WI38 (cell line): ENCODE data around the gene CACNA1B.

Experiments
- H3K4me3 ChIP-seq: 2 replicates; pipeline ENCODE4 v1.5.1; 2011; ENCODE audit warnings: low read depth, mild to moderate bottlenecking, control low read depth, low read length
- TF ChIP-seq, protein P1 (sequence below): IDR thresholded peaks from 2 replicates; pipeline ENCODE4 v1.5.1; 2012; ENCODE audit warnings: low read depth, mild to moderate bottlenecking, control low read depth, low read length

The CACNA1B gene

DNA sequence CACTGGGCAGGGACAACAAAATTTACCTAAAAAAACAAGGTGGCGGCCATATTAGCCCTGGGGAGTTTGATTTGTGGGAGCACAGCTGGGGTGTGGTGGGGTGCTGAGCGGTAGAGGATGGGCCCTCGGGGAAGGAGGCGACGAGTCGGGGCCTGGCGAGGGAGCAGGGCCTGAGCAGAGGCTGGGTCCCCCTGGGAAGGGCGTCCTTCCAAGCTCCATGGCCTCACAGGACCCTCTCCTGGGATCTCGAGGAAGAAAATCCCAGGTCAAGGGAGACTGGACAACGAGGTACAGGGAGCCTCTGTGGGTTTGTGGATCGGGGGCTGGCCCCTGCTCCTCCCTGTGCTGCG lies 165.5 kb downstream of the CACNA1B start:
- H3K4me3 ChIP-seq, result no peak overlapping the region
- TF ChIP-seq, protein P1, sequence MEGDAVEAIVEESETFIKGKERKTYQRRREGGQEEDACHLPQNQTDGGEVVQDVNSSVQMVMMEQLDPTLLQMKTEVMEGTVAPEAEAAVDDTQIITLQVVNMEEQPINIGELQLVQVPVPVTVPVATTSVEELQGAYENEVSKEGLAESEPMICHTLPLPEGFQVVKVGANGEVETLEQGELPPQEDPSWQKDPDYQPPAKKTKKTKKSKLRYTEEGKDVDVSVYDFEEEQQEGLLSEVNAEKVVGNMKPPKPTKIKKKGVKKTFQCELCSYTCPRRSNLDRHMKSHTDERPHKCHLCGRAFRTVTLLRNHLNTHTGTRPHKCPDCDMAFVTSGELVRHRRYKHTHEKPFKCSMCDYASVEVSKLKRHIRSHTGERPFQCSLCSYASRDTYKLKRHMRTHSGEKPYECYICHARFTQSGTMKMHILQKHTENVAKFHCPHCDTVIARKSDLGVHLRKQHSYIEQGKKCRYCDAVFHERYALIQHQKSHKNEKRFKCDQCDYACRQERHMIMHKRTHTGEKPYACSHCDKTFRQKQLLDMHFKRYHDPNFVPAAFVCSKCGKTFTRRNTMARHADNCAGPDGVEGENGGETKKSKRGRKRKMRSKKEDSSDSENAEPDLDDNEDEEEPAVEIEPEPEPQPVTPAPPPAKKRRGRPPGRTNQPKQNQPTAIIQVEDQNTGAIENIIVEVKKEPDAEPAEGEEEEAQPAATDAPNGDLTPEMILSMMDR, result no peak

DNA sequence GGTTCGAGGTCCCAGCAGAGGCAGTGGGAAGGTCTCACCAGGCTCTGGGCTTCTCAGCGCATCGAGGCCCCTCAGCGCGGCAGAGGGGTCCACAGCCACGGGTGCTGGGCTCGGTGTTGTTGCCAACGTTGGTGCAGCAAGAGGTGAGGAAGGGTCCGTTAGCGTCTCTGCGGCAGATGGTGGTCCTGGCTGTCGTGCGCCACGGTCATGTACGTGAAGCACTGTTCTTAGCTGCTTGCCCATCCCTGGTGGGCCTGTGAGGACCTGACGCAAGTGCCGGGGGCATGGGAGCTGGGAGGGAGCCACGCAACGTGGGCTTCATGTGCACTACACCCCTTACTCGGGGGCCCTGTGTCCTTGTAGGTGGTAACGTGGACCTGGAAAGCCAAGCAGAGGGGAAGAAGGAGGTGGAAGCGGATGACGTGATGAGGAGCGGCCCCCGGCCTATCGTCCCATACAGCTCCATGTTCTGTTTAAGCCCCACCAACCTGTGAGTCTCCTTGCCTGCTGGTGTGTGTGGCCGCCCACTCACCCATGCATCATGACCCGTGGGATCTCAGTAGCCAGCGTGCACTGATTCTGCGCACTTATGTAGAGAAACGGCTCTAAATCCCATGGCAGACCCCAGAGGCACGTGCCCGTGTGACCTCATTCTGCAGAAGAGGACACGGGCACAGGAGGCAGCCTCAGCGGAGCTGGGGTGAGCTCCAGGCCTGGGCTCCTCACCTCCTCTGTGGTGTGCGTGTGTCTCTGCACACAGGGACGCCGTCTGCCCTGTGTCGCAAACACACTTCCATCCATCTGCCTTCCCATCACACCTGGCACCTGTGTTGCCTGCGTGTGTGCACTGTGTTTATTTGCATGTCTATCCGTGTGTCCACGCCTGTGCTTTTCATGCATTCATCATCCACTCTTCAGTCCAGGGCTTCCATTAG lies 166.1 kb downstream of the CACNA1B start:
- TF ChIP-seq, protein P1, result no peak
- H3K4me3 ChIP-seq, result no peak overlapping the region

DNA sequence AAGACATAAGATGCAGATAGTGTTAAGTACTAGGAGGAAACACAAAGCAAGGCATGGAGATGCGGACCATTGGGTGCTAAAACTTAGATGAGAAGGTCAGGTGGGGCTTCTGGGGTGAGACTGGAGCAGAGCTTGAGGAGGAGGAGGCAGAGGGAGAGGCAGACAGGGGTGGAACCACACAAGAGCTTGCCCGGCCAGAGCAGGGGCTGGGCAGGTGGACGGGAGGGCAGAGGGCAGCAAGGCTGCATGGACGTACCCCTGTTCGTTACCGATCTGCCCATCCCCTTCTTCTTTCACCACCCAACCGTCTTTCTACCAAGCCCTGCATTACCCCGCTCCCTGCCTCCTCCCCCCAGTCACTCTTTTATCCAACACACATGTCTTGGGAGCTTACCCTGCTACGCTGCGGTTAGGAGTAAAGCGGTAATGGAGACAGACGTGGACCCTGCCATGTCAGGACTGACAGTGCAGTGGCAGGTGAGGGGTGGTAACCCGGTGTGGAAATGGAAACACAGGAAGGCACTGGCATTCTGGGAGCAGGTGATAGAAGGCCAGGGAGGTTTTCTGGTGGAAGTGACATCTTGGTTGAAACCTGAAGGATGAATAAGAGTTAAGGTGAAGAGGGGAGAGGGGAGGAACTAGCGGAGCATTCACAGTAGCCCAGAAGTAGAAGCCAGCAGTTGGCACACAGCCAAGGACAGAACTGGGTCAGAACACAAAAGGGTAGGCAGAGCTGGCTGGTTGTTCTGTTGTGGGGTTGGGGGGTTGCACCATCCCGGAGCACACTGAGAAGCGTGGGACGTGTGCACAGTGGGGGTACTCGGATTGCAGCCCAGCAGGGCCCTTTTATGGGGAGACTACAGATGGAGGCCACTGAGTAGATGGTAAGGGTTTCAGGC lies 167.2 kb downstream of the CACNA1B start:
- TF ChIP-seq, protein P1, result no peak

DNA sequence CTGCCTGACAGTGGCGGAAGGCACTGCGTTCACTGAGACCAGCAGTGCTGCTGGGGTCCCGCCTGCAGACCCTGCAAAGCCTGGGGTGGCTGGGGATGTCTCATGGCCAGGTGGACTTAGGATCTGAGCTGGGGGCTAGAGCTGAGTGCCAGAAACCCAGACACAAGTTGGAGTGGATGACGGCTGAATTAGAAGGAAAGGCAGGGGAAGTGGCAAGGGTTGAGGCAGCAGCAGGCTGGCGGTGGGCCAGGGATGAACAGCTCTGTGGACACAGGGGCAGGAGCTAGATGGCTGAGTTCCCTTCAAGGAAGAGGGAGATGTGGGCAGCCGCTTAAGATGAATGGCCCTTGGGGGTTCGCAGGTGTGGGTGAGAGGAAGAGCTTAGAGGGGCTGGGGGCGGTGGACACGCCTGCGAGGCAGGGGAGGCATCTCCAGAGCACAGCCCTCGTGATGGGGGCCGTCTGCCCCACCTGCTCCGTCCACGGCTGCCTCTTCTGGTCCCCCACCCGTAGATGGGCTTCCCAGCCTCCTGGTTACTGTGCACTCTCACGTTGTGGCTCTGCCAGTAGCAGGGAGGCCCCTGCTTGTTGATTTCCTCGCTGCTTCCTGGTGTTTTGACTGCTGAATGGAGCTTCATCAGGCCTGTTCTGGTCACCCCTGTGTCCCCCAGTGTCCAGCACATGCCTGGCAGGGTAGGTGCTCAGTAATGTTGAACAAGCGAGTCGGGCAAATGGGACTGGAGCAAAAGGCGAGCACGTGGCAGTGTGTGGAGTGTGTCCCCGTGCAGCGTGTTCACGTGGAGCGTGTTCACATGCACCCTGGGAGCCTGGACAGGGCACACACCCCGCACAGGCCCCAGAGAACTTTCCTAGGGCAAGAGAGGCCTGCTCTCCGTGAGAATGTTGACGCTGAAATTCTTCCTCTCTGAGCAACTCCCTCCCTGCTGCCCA lies 168.2 kb downstream of the CACNA1B start:
- no peak overlapping the region for H3K4me3 ChIP-seq
- TF ChIP-seq, protein P1, result no peak

More for the DNA sequence above, 167.2 kb downstream of the CACNA1B start:
- H3K4me3 ChIP-seq, result no peak overlapping the region

DNA sequence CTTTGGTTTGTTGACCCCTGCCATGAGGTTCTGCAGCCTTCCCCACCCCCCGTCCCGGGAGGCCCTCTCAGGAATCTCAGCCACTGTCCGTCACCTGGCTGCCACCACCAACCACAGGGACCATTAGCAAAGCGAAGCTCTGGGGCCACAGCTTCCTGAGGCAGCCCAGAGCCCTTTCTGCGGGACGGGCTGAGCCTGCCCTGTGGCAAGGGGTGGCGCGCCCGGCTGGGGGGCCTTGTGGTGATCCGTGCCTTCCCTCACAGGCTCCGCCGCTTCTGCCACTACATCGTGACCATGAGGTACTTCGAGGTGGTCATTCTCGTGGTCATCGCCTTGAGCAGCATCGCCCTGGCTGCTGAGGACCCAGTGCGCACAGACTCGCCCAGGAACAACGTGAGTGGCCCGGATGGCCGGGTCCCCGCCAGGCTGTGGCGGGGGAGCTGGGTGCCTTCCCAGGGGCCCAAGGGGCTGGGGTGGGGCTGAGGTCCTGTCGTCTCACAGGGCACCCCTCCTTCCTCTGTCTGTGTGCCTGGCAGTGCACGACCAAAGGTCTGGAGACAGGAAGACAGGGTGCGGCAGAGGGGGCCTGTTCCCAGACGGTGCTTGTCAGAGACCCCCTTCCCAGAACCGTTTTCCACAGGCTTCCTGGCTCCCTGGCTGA lies 169.2 kb downstream of the CACNA1B start:
- no peak overlapping the region for H3K4me3 ChIP-seq
- TF ChIP-seq, protein P1, result no peak

DNA sequence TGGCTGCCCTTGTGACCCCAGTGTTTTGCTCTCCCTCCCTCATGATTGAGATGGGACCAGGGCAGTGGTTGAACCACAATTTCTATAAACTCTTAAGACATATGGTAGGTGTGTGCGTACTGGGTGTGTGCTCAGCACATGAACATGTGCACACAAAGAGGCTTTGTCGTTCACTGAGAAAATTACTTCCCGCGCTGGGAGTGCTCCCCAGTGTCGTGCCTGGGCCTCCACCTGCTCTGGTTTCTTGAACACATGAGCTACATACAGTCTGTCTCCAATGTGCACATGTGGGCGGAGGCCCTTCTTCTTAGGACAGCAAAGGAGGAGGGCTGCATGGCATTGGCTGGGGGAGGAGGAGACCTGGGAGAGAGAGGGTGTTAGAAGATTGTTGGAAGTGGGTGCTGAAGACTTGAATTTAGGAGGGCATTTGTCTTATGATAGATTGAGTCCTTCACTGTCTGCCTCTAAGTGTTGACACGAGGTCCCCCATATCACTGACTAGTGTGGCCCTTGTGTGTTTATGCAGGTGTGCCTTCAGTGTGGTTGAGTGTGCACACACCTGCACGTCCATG lies 170.0 kb downstream of the CACNA1B start:
- TF ChIP-seq, protein P1, result no peak
- H3K4me3 ChIP-seq, result no peak overlapping the region
